ENCODE results near the gene FGF14. TPM values are rescaled to one million over a fixed set of nuclear protein-coding genes. Genes with fewer than 3 reads are reported as not detected.
A peak's percentile ranks its signal among the peaks of the same experiment; 100 is the strongest.
"Not testable (repeated sequence)": the region's sequence is repeated elsewhere in the genome, so short reads cannot be mapped to it uniquely, and the experiment has no call there.

The FGF14 gene
- total RNA-seq, 1 donor from 2014 or later = 4.6 TPM

- TF ChIP-seq CTCF (IDR thresholded peaks at IDR 0.05; ENCODE audit: unreplicated experiment) = no peak
- Mint-ChIP-seq H3K36me3 (ENCODE audit: insufficient read depth) (no peaks in the 10 kb centered on the region), H3K9me3 (ENCODE audit: low read depth) (no peaks in the 10 kb centered on the region), H3K27ac (no peak overlapping the region), H3K4me3 (ENCODE audit: low read depth) (no peak overlapping the region), H3K4me1 (ENCODE audit: low read depth) (peaks cover 3% of the 10 kb centered on the region), H3K27me3 (peaks cover 3% of the 10 kb centered on the region)
- no peak for DNase-seq (ENCODE audit: low spot score, unreplicated experiment)
These were observed 311.3 kb downstream of the FGF14 start for GRCh38 chr13:102090532-102090931.

- H3K4me1 Mint-ChIP-seq (ENCODE audit: low read depth) = peaks cover 9% of the 10 kb centered on the region
- H3K27ac Mint-ChIP-seq = no peak overlapping the region
- H3K36me3 Mint-ChIP-seq (ENCODE audit: insufficient read depth) = no peaks in the 10 kb centered on the region
- H3K9me3 Mint-ChIP-seq (ENCODE audit: low read depth) = no peaks in the 10 kb centered on the region
- no peak overlapping the region for H3K4me3 Mint-ChIP-seq (ENCODE audit: low read depth)
- DNase-seq (ENCODE audit: low spot score, unreplicated experiment) = no peak
- H3K27me3 Mint-ChIP-seq = peaks cover 3% of the 10 kb centered on the region
- TF ChIP-seq CTCF (IDR thresholded peaks at IDR 0.05; ENCODE audit: unreplicated experiment) = no peak
These were observed 312.1 kb downstream of the FGF14 start for GRCh38 chr13:102089722-102090121.

- Mint-ChIP-seq H3K4me1 (ENCODE audit: low read depth) (peaks cover 13% of the 10 kb centered on the region), H3K9me3 (ENCODE audit: low read depth) (no peaks in the 10 kb centered on the region), H3K27me3 (peaks cover 3% of the 10 kb centered on the region), H3K4me3 (ENCODE audit: low read depth) (no peak overlapping the region), H3K27ac (no peak overlapping the region), H3K36me3 (ENCODE audit: insufficient read depth) (no peaks in the 10 kb centered on the region)
- DNase-seq (ENCODE audit: low spot score, unreplicated experiment) = no peak
- TF ChIP-seq CTCF (IDR thresholded peaks at IDR 0.05; ENCODE audit: unreplicated experiment) = peak; percentile 47
These were observed 312.7 kb downstream of the FGF14 start for GRCh38 chr13:102089177-102089576.

- Mint-ChIP-seq H3K27me3 (no peaks in the 10 kb centered on the region), H3K9me3 (ENCODE audit: low read depth) (peaks cover 4% of the 10 kb centered on the region), H3K4me3 (ENCODE audit: low read depth) (no peak overlapping the region), H3K4me1 (ENCODE audit: low read depth) (no peaks in the 10 kb centered on the region), H3K36me3 (ENCODE audit: insufficient read depth) (no peaks in the 10 kb centered on the region), H3K27ac (no peak overlapping the region)
- no peak for TF ChIP-seq CTCF (IDR thresholded peaks at IDR 0.05; ENCODE audit: unreplicated experiment)
- no peak for DNase-seq (ENCODE audit: low spot score, unreplicated experiment)
These were observed 328.6 kb downstream of the FGF14 start for GRCh38 chr13:102073251-102073650.

- no peaks in the 10 kb centered on the region for H3K4me1 Mint-ChIP-seq (ENCODE audit: low read depth)
- DNase-seq (ENCODE audit: low spot score, unreplicated experiment) = no peak
- no peak overlapping the region for H3K4me3 Mint-ChIP-seq (ENCODE audit: low read depth)
- H3K27ac Mint-ChIP-seq = no peak overlapping the region
- no peak for TF ChIP-seq CTCF (IDR thresholded peaks at IDR 0.05; ENCODE audit: unreplicated experiment)
- H3K36me3 Mint-ChIP-seq (ENCODE audit: insufficient read depth) = no peaks in the 10 kb centered on the region
- no peaks in the 10 kb centered on the region for H3K27me3 Mint-ChIP-seq
- H3K9me3 Mint-ChIP-seq (ENCODE audit: low read depth) = peaks cover 4% of the 10 kb centered on the region
These were observed 330.1 kb downstream of the FGF14 start for GRCh38 chr13:102071711-102072110.

GRCh38 chr13:102068323-102068722 is 333.5 kb downstream of the FGF14 start:
- H3K9me3 Mint-ChIP-seq (ENCODE audit: low read depth); H3K4me3 Mint-ChIP-seq (ENCODE audit: low read depth): not testable (repeated sequence)

More at GRCh38 chr13:102068323-102068722, 333.5 kb downstream of the FGF14 start:
- H3K36me3 Mint-ChIP-seq (ENCODE audit: insufficient read depth); H3K27ac Mint-ChIP-seq; H3K27me3 Mint-ChIP-seq; DNase-seq (ENCODE audit: low spot score, unreplicated experiment); H3K4me1 Mint-ChIP-seq (ENCODE audit: low read depth): not testable (repeated sequence)

Data from progenitor cell of endocrine pancreas (in vitro differentiated cells).